ENCODE measurements around the gene AKAP13. TPM values are rescaled to one million over a fixed set of nuclear protein-coding genes. Genes with fewer than 3 reads are reported as not detected.

The AKAP13 gene
- total RNA-seq, 1 experiment from 2014 or later = 49.6 TPM

DNA sequence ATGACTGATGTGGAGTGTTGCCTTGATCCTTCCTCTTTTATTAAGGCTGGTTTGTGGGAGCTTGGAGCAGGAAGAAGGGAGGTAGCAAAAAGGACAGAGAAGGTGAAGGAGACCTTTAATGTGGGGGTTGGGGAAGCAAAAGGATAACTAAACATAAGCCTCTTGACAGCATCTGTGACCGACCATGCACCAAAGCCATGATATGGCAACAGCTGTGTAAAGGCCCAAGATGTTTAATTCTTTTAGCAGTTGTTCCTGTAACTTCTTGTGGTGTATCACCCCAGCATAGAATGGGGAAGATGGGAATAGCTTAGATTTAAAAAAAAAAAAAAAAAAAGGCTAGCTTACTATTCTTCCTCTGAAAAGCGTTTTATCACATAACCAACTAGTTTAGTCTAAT lies 219.6 kb downstream of the AKAP13 start:
- Histone ChIP-seq H3K36me3 (ENCODE audit: control insufficient read depth, insufficient read depth, low read length) (no peaks in the 10 kb centered on the region), H3K4me3 (ENCODE audit: low read depth, low read length) (no peak overlapping the region), H3K27me3 (replicated peaks; ENCODE audit: control insufficient read depth, insufficient read depth, low read length) (no peaks in the 10 kb centered on the region), H3K9me3 (no peaks in the 10 kb centered on the region), H3K4me1 (no peaks in the 10 kb centered on the region)
- Mint-ChIP-seq H3K4me3 (ENCODE audit: unreplicated experiment) (no peak overlapping the region), H3K9me3 (ENCODE audit: unreplicated experiment) (no peaks in the 10 kb centered on the region), H3K36me3 (ENCODE audit: insufficient read depth, unreplicated experiment) (peaks cover 12% of the 10 kb centered on the region), H3K27ac (ENCODE audit: unreplicated experiment) (no peak overlapping the region), H3K27me3 (ENCODE audit: insufficient read depth, unreplicated experiment) (no peaks in the 10 kb centered on the region), H3K4me1 (ENCODE audit: low read depth, unreplicated experiment) (no peaks in the 10 kb centered on the region)
- no TSS peak for BruUV-seq (replicated peaks)
- TF ChIP-seq, protein P1, sequence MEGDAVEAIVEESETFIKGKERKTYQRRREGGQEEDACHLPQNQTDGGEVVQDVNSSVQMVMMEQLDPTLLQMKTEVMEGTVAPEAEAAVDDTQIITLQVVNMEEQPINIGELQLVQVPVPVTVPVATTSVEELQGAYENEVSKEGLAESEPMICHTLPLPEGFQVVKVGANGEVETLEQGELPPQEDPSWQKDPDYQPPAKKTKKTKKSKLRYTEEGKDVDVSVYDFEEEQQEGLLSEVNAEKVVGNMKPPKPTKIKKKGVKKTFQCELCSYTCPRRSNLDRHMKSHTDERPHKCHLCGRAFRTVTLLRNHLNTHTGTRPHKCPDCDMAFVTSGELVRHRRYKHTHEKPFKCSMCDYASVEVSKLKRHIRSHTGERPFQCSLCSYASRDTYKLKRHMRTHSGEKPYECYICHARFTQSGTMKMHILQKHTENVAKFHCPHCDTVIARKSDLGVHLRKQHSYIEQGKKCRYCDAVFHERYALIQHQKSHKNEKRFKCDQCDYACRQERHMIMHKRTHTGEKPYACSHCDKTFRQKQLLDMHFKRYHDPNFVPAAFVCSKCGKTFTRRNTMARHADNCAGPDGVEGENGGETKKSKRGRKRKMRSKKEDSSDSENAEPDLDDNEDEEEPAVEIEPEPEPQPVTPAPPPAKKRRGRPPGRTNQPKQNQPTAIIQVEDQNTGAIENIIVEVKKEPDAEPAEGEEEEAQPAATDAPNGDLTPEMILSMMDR (IDR thresholded peaks at IDR 0.05; ENCODE audit: insufficient read depth in 1 of 2, low read depth in 1 of 2, low read length in 1 of 2, severe bottlenecking in 1 of 2, unreplicated experiment in 1 of 2) = no peak
- intact Hi-C loops (cut with micrococcal nuclease; ENCODE audit: unreplicated experiment) = no loop called here
- no peak for DNase-seq
- ChIA-PET POLR2A (no interaction called here), CTCF (interaction anchor here (0.6 kb wide), 1 partner anchor 63 kb away, joined by 4 read pairs; no protein-coding TSS in a partner anchor)

DNA sequence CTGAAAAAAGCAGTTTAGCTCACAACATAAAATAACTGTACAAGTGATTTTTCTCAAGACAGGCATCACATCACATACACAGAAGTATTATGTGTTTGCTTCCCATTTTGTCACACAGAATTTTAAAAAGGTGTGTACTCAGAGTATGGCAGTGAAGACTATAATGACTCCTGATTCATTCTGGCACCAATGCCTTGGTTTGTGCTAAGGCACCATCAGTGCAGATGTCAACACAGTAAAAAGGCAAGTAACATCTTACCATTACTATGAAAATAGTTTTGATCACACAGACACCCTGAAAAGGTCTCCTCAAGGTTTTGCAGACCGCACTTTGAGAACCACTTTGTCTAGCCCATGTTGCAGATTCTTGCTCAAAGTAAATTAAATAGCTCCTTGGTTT lies 222.8 kb downstream of the AKAP13 start:
- POLR2A ChIA-PET = no interaction called here
- Histone ChIP-seq H3K4me1 (peaks cover 19% of the 10 kb centered on the region), H3K36me3 (ENCODE audit: control insufficient read depth, insufficient read depth, low read length) (no peaks in the 10 kb centered on the region), H3K9me3 (no peaks in the 10 kb centered on the region), H3K4me3 (ENCODE audit: low read depth, low read length) (no peak overlapping the region), H3K27me3 (replicated peaks; ENCODE audit: control insufficient read depth, insufficient read depth, low read length) (no peaks in the 10 kb centered on the region)
- H3K4me3 Mint-ChIP-seq (ENCODE audit: unreplicated experiment) = no peak overlapping the region
- BruUV-seq (replicated peaks) = no TSS peak
- H3K27ac Mint-ChIP-seq (ENCODE audit: unreplicated experiment) = no peak overlapping the region
- H3K9me3 Mint-ChIP-seq (ENCODE audit: unreplicated experiment) = no peaks in the 10 kb centered on the region
- CTCF ChIA-PET = no interaction called here
- DNase-seq = no peak
- TF ChIP-seq, protein P1 (IDR thresholded peaks at IDR 0.05; ENCODE audit: insufficient read depth in 1 of 2, low read depth in 1 of 2, low read length in 1 of 2, severe bottlenecking in 1 of 2, unreplicated experiment in 1 of 2) = no peak
- intact Hi-C loops (cut with micrococcal nuclease; ENCODE audit: unreplicated experiment) = no loop called here
- H3K36me3 Mint-ChIP-seq (ENCODE audit: insufficient read depth, unreplicated experiment) = peaks cover 14% of the 10 kb centered on the region
- H3K27me3 Mint-ChIP-seq (ENCODE audit: insufficient read depth, unreplicated experiment) = no peaks in the 10 kb centered on the region
- H3K4me1 Mint-ChIP-seq (ENCODE audit: low read depth, unreplicated experiment) = peaks cover 11% of the 10 kb centered on the region

DNA sequence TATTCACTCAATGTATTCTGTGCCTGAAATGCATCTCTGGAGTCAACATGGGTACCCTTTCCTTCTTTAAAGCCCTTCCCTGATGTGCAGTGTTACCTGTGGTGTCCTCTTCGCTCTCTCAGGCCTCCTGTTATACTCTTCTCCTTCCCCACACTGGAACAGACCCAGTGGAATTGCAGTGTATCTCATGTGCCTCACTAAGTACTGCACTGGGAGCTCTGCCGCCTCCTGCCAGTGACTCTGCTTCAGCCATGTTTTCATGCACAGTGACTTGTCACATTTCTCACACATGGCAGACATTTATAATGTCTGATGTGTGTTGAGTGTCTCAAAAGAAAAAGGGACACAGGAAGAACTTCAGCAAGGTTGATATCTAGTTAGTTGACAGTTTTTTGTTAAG lies 223.3 kb downstream of the AKAP13 start:
- DNase-seq = no peak
- Histone ChIP-seq H3K9me3 (no peaks in the 10 kb centered on the region), H3K4me1 (peaks cover 24% of the 10 kb centered on the region), H3K36me3 (ENCODE audit: control insufficient read depth, insufficient read depth, low read length) (no peaks in the 10 kb centered on the region), H3K4me3 (ENCODE audit: low read depth, low read length) (no peak overlapping the region), H3K27me3 (replicated peaks; ENCODE audit: control insufficient read depth, insufficient read depth, low read length) (no peaks in the 10 kb centered on the region)
- intact Hi-C loops (cut with micrococcal nuclease; ENCODE audit: unreplicated experiment) = no loop called here
- CTCF ChIA-PET = interaction anchor here (0.6 kb wide), 1 partner anchor 160 kb away, joined by 4 read pairs; no protein-coding TSS in a partner anchor
- Mint-ChIP-seq H3K9me3 (ENCODE audit: unreplicated experiment) (no peaks in the 10 kb centered on the region), H3K27ac (ENCODE audit: unreplicated experiment) (peak overlapping the region; percentile 8), H3K4me3 (ENCODE audit: unreplicated experiment) (no peak overlapping the region), H3K27me3 (ENCODE audit: insufficient read depth, unreplicated experiment) (no peaks in the 10 kb centered on the region), H3K4me1 (ENCODE audit: low read depth, unreplicated experiment) (peaks cover 11% of the 10 kb centered on the region), H3K36me3 (ENCODE audit: insufficient read depth, unreplicated experiment) (peaks cover 14% of the 10 kb centered on the region)
- TF ChIP-seq, protein P1 (IDR thresholded peaks at IDR 0.05; ENCODE audit: insufficient read depth in 1 of 2, low read depth in 1 of 2, low read length in 1 of 2, severe bottlenecking in 1 of 2, unreplicated experiment in 1 of 2) = no peak
- no TSS peak for BruUV-seq (replicated peaks)
- POLR2A ChIA-PET = no interaction called here
